GM12865 (cell line): Measurements from ENCODE around the gene RABGAP1L.
A peak's percentile ranks its signal among the peaks of the same experiment; 100 is the strongest.
"Not testable (repeated sequence)": the region's sequence is repeated elsewhere in the genome, so short reads cannot be mapped to it uniquely, and the experiment has no call there.

Experiments used
- DNase-seq: peaks from one replicate; pipeline ENCODE4 v3.0.0; 2010; ENCODE audit warnings: low read depth
- H3K4me3 ChIP-seq: 2 replicates; pipeline ENCODE4 v1.5.1; 2011; ENCODE audit warnings: mild to moderate bottlenecking, low read depth, low read length, control low read depth
- TF ChIP-seq, protein P1 (sequence below): IDR thresholded peaks from 2 replicates; pipeline ENCODE4 v1.5.1; 2011; ENCODE audit warnings: low read length, control low read depth, low read depth, inconsistent platforms; ENCODE audit not compliant: insufficient read depth; ENCODE audit errors: missing control alignments

The RABGAP1L gene

DNA sequence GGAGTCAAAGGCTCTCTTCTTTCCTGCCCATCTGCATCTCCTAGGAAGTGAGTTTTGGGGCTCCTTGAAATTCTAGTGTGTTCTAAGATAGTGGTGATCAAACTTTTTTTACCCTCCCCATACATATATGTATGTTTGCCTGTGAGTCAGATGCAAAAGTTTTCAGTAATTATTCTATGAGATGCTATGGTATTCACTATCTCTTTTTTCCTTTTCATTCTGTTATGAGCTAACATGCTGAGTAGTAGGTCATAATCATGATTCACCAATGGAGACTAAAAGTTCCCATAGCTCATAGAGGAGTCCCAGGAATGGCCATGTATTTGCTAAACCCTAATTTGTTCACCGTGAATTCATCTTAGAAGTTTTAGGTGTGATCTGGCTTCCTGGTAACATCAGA is 424.0 kb downstream of the RABGAP1L start:
- H3K4me3 ChIP-seq: no peak overlapping the region
- DNase-seq: no peak
- TF ChIP-seq, protein P1, sequence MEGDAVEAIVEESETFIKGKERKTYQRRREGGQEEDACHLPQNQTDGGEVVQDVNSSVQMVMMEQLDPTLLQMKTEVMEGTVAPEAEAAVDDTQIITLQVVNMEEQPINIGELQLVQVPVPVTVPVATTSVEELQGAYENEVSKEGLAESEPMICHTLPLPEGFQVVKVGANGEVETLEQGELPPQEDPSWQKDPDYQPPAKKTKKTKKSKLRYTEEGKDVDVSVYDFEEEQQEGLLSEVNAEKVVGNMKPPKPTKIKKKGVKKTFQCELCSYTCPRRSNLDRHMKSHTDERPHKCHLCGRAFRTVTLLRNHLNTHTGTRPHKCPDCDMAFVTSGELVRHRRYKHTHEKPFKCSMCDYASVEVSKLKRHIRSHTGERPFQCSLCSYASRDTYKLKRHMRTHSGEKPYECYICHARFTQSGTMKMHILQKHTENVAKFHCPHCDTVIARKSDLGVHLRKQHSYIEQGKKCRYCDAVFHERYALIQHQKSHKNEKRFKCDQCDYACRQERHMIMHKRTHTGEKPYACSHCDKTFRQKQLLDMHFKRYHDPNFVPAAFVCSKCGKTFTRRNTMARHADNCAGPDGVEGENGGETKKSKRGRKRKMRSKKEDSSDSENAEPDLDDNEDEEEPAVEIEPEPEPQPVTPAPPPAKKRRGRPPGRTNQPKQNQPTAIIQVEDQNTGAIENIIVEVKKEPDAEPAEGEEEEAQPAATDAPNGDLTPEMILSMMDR: no peak

DNA sequence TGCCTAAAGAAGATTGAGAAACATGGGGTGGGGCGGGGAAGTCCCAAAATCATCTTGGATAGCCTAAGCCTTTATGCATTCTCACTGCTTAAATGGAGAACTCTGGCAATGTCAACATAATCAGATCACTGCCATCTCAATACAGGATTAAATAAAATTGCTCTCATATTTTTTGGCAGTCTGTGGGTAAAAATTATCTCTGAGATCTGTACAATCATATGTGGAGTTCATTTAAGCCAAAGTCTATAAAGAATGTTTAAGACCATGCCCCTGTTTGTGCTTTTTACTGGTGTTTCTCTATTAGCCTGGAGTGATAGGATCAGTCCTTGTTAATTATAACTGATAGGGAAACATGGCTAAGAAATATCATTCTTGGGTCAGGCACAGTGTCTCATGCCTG is 424.8 kb downstream of the RABGAP1L start:
- no peak overlapping the region for H3K4me3 ChIP-seq
- TF ChIP-seq, protein P1: no peak
- DNase-seq: no peak

DNA sequence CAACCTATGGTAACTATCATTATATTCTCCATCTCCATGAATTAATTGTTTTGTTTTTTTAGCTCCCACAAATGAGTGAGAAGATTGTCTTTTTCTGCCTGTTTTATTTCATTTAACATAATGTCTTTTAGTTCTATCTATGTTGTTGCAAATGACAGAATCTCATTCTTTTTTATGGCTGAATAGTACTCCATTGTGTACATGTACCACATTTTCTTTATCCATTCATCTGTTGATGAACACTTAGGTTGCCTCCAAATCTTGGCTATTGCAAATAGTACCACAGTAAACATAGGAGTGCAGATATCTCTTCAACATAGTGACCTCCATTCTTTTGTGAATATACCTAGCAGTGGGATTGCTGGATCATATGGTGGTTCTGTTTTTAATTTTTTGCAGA is 429.3 kb downstream of the RABGAP1L start:
- H3K4me3 ChIP-seq, DNase-seq: not testable (repeated sequence)

DNA sequence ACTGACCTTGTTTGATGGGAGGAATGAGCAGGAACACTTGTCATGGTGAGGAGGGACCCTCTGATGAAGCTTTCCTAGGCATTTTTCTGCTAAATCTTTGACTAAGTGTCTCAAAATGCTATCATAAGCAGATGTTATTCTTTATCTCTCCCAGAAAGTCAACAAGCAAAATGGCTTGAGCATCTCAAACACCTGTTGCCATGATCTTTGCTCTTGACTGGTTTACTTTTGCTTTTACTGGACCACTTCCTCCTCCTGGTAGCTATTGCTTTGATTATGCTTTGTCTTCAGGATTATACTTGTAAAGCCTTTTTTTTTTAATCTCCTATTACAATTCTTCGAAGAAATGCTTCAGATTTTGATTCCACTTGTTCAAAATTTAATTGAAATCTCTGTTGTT is 445.9 kb downstream of the RABGAP1L start:
- TF ChIP-seq, protein P1: no peak
- H3K4me3 ChIP-seq: no peak overlapping the region
- DNase-seq: peak; percentile 15

DNA sequence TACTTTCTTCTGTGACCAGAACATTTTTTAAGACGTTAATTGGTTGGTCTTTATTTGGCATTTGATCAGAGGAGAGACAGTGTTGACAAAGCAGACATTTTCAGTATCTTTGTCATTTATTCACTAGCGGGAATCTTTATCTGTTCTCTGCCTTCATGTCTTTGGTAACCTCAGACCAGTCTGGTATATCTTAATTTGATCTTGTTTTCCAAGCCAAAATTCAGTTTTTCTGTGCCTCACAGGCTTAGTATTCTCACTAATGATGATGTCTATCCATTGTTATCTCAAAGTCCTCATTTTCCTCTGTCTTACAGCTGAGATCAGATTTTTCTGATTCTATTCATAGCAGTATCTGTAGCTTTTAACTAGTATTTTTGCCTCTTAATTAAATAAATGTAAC is 447.2 kb downstream of the RABGAP1L start:
- TF ChIP-seq, protein P1: no peak
- no peak for DNase-seq
- no peak overlapping the region for H3K4me3 ChIP-seq

DNA sequence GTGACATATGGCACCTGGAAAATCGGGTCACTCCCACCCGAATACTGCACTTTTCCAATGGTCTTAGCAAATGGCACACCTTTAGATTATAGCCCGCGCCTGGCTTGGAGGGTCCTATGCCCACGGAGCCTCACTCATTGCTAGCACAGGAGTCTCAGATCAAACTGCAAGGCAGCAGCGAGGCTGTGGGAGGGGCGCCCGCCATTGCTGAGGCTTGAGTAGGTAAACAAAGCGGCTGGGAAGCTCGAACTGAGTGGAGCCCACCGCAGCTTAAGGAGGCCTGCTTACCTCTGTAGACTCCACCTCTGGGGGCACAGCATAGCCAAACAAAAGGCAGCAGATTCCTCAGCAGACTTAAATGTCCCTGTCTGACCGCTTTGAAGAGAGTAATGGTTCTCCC is 458.6 kb downstream of the RABGAP1L start:
- not testable (repeated sequence) for H3K4me3 ChIP-seq, DNase-seq

DNA sequence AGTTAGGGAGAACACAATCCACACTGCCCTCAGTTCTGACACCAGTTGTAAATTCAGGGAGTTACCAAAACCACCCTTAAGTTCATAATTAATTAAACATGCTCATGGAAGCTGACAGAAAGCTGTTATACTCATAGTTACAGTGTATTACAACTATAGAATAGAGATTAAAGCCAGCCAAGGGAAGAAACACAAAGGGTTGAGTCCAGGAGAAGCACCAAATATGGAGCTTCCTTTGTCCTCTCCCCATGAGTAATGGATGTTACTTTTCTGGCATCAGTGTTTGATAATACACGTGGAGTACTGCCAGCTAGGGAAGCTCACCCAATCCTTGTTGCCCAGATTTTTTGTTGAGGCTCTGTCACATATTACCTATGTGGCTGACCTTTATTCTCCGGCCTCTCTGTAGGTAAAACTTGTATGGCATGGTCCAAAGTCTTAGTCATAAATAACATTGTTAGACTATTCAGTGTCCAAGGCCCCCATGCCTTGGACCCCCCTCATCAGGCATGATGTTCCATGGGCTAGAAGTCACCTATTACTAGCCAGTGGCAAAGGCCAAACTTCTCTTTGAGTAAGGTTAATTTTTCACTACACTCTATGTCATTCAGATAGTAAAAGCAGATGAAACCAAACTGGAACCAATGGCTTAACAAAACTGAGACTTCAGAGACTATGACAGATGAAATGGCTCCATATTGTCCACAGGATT is 464.2 kb downstream of the RABGAP1L start:
- DNase-seq: no peak
- TF ChIP-seq, protein P1: no peak

More for the DNA sequence above, 464.2 kb downstream of the RABGAP1L start:
- no peak overlapping the region for H3K4me3 ChIP-seq
